Breast epithelium (tissue), 3 donors: ENCODE measurements around the gene SLC25A6.

ENCODE experiments used
- POLR2A ChIP-seq: fragments of 450-650 bp; IDR thresholded peaks from one replicate; pipeline ENCODE4 v1.6.1; 2016; ENCODE audit warnings: antibody characterized with exemption, mild to moderate bottlenecking, moderate library complexity
- TF ChIP-seq, protein P1 (sequence below), 3 donors: fragments of 450-650 bp; IDR thresholded peaks; one replicate each; pipeline ENCODE4 v1.5.1; 2016 to 2017; ENCODE audit warnings: antibody characterized with exemption in 3 of 3, mild to moderate bottlenecking in 3 of 3, moderate library complexity in 3 of 3

DNA sequence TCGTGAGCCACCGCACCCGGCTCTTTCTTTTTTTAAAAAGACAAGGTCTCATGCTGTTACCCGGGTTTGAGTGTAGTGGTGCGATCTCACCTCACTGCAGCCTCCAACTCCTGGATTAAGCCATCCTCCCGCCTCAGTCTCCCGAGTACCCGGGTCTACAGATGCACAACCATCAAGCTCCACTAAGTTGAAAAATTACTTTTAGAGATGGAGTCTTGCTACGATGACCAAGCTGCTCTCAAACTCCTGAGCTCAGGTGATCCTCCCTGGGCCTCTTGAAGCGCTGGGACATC lies 2.0 kb downstream of the SLC25A6 start:
- TF ChIP-seq, protein P1, sequence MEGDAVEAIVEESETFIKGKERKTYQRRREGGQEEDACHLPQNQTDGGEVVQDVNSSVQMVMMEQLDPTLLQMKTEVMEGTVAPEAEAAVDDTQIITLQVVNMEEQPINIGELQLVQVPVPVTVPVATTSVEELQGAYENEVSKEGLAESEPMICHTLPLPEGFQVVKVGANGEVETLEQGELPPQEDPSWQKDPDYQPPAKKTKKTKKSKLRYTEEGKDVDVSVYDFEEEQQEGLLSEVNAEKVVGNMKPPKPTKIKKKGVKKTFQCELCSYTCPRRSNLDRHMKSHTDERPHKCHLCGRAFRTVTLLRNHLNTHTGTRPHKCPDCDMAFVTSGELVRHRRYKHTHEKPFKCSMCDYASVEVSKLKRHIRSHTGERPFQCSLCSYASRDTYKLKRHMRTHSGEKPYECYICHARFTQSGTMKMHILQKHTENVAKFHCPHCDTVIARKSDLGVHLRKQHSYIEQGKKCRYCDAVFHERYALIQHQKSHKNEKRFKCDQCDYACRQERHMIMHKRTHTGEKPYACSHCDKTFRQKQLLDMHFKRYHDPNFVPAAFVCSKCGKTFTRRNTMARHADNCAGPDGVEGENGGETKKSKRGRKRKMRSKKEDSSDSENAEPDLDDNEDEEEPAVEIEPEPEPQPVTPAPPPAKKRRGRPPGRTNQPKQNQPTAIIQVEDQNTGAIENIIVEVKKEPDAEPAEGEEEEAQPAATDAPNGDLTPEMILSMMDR (IDR thresholded peaks at IDR 0.05): no peak
- no peak for TF ChIP-seq POLR2A
